HT-29 (cell line): ENCODE results near the gene TSPAN18. TPM values are rescaled to one million over a fixed set of nuclear protein-coding genes. Genes with fewer than 3 reads are reported as not detected.
A peak's percentile ranks its signal among the peaks of the same experiment; 100 is the strongest.

Source experiments
- DNase-seq: peaks from one replicate; pipeline ENCODE4 v3.0.0-alpha.2; 2015; ENCODE audit warnings: low spot score
- total RNA-seq: library from RNA; depleted of rRNA; stranded (reverse); fragments of >200 nt; shearing (Covaris generic); gene quantifications from 2 replicates; pipeline ENCODE4 v1.2.3, GENCODE V29; 2014; rRNA removed

The TSPAN18 gene
- total RNA-seq, 1 experiment from 2014 or later = not detected

DNA sequence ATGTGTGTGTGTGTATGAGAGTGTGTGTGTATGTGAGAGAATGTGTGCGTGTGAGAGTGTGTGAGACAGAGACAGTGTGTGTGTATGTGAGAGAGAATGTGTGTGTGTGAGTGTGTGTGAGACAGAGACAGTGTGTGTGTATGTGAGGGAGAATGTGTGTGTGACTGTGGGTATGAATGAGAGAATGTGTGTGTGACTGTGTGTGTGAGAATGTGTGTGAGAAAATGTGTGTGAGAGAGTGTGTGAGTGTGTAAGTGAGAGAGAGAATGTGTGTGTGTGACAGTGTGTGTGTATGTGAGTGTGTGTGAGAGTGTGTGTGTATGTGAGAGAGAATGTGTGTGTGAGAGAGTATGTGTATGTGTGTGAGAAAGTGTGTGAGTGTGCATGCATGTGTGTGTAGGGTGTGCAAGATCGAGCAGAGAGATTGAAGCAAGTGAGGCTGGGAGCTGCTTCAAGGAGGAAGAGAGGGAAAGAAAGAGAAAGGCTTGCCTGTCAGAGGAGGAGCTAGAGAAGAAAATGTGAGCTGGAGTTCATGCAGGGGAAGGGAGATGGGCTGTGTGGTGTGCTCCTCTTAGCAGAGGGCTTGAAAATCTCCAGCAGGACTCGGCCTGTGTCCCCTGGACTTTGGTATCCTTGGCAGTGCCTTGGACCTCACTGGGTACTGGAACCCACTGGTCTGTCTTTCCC, 251.7 kb downstream of the TSPAN18 start:
- DNase-seq = no peak

DNA sequence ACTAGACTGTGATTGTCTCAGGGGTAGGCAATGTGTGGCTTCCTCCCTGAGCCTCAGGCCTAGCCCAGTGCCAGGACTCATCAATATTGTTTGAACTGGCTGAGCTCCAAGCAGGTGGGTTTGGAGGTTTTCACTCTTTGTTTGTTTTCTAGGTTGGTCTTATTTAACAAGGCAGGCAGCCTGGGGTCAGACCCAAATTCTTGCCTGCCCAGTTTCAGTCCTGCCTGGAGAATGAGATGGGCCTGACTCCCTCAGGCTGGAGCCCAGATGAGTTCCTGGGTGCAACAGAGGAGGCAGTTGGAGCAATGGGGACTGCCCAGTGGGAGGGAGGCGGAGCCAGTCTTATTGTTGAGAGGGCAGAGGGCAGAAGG, 252.2 kb downstream of the TSPAN18 start:
- DNase-seq = peak; percentile 100

- peak; percentile 97 for DNase-seq
Measured at GRCh38 chr11:44979543-44980399, 253.0 kb downstream of the TSPAN18 start.

GRCh38 chr11:44980533-44981427, 254.0 kb downstream of the TSPAN18 start:
- peak; percentile 12 for DNase-seq

Other genes with a start within 250 kb of the TSPAN18 start
- gene CD82, start 161.3 kb upstream of the TSPAN18 start, total RNA-seq = 159 and 173 TPM in 2 replicates
- gene TP53I11, start 223.9 kb downstream of the TSPAN18 start, total RNA-seq = 65.5 and 72.6 TPM in 2 replicates